GM12873 (cell line): ENCODE measurements around the gene LYSMD3.

Experiments
- CTCF ChIP-seq: IDR thresholded peaks from 2 replicates; pipeline ENCODE4 v1.5.1; 2012; ENCODE audit warnings: low read depth, mild to moderate bottlenecking, moderate library complexity, low read length, control low read depth; ENCODE audit not compliant: insufficient read depth; ENCODE audit errors: missing control alignments

Gene LYSMD3

GRCh38 chr5:90547072-90547536, 17.7 kb upstream of the LYSMD3 start:
- no peak for TF ChIP-seq CTCF

GRCh38 chr5:90546216-90546837, 16.9 kb upstream of the LYSMD3 start:
- TF ChIP-seq CTCF, result no peak

GRCh38 chr5:90545511-90545910, 16.1 kb upstream of the LYSMD3 start:
- no peak for TF ChIP-seq CTCF

- TF ChIP-seq CTCF, result no peak
Measured at GRCh38 chr5:90542827-90543519, 13.6 kb upstream of the LYSMD3 start.

GRCh38 chr5:90534922-90535321, 5.5 kb upstream of the LYSMD3 start:
- no peak for TF ChIP-seq CTCF

GRCh38 chr5:90533794-90534193, 4.4 kb upstream of the LYSMD3 start:
- no peak for TF ChIP-seq CTCF

- TF ChIP-seq CTCF, result no peak
Measured at GRCh38 chr5:90530736-90531487, 1.5 kb upstream of the LYSMD3 start.
